Stimulated activated CD4-positive, alpha-beta T cell treated with anti-CD3 and anti-CD28 coated beads, Interleukin-1b, Interleukin-23, amount 100 ng/mL, for 24 hours (primary cell): ENCODE data around the gene AMIGO1.

Source experiments
- DNase-seq, 4 experiments: peaks; one replicate each; pipeline ENCODE4 v3.0.0-alpha.2; 2020; ENCODE audit warnings: low read depth in 4 of 4, low spot score in 1 of 4

The AMIGO1 gene

GRCh38 chr1:109534307-109534858 lies 24.9 kb upstream of the AMIGO1 start:
- DNase-seq: no peak

- DNase-seq: peak; percentile 85 to 89 (median 86)
These were observed 23.0 kb upstream of the AMIGO1 start for GRCh38 chr1:109532365-109533136.

GRCh38 chr1:109531826-109532364 lies 22.4 kb upstream of the AMIGO1 start:
- DNase-seq: no peak

- DNase-seq: no peak
These were observed 21.9 kb upstream of the AMIGO1 start for GRCh38 chr1:109531380-109531779.

GRCh38 chr1:109530457-109531087 lies 21.0 kb upstream of the AMIGO1 start:
- no peak for DNase-seq

- no peak for DNase-seq
These were observed 20.4 kb upstream of the AMIGO1 start for GRCh38 chr1:109529881-109530456.

GRCh38 chr1:109528712-109529111 lies 19.2 kb upstream of the AMIGO1 start:
- DNase-seq: no peak

- DNase-seq: no peak
These were observed 18.5 kb upstream of the AMIGO1 start for GRCh38 chr1:109527846-109528695.

GRCh38 chr1:109527098-109527811 lies 17.7 kb upstream of the AMIGO1 start:
- DNase-seq: no peak

GRCh38 chr1:109523706-109524105 lies 14.2 kb upstream of the AMIGO1 start:
- no peak for DNase-seq

GRCh38 chr1:109522026-109522425 lies 12.5 kb upstream of the AMIGO1 start:
- DNase-seq: no peak

- DNase-seq: no peak
These were observed 11.8 kb upstream of the AMIGO1 start for GRCh38 chr1:109521002-109521951.

- DNase-seq: no peak
These were observed 7.8 kb upstream of the AMIGO1 start for GRCh38 chr1:109517337-109517736.

GRCh38 chr1:109516872-109517271 lies 7.3 kb upstream of the AMIGO1 start:
- no peak for DNase-seq

- DNase-seq: no peak
These were observed 5.3 kb upstream of the AMIGO1 start for GRCh38 chr1:109514846-109515245.

GRCh38 chr1:109513110-109513710 lies 3.7 kb upstream of the AMIGO1 start:
- no peak for DNase-seq

- DNase-seq: no peak
These were observed 703 bp downstream of the AMIGO1 start for GRCh38 chr1:109508873-109509175.

- DNase-seq: no peak
These were observed 1.3 kb downstream of the AMIGO1 start for GRCh38 chr1:109508001-109508872.
